GM18507 (cell line): Measurements from ENCODE around the gene SEMA5A.

ENCODE experiments used
- DNase-seq: peaks from one replicate; pipeline ENCODE4 v3.0.0; 2011; ENCODE audit warnings: low read depth; ENCODE audit not compliant: insufficient read length; ENCODE audit errors: extremely low spot score
- FAIRE-seq: peaks from 2 replicates; lab custom pipeline; 2011; peaks lifted over from hg19 to GRCh38; lab: Jason Lieb, UNC

SEMA5A gene

GRCh38 chr5:9483243-9483642 is 62.6 kb downstream of the SEMA5A start:
- FAIRE-seq (no peak), DNase-seq (no peak)

- FAIRE-seq (no peak), DNase-seq (no peak)
Measured at GRCh38 chr5:9482381-9482780, 63.5 kb downstream of the SEMA5A start.

- FAIRE-seq, result no peak
Measured at GRCh38 chr5:9480499-9480898, 65.4 kb downstream of the SEMA5A start.

GRCh38 chr5:9479990-9480389 is 65.9 kb downstream of the SEMA5A start:
- FAIRE-seq, result no peak
- no peak for DNase-seq

More at GRCh38 chr5:9480499-9480898, 65.4 kb downstream of the SEMA5A start:
- DNase-seq, result no peak

GRCh38 chr5:9479361-9479760 is 66.5 kb downstream of the SEMA5A start:
- DNase-seq, result no peak
- no peak for FAIRE-seq

- FAIRE-seq, result no peak
- no peak for DNase-seq
Measured at GRCh38 chr5:9477537-9477936, 68.3 kb downstream of the SEMA5A start.

- no peak for DNase-seq
- FAIRE-seq, result no peak
Measured at GRCh38 chr5:9474219-9475002, 71.5 kb downstream of the SEMA5A start.

GRCh38 chr5:9473624-9474023 is 72.3 kb downstream of the SEMA5A start:
- FAIRE-seq (no peak), DNase-seq (no peak)

GRCh38 chr5:9470410-9470809 is 75.5 kb downstream of the SEMA5A start:
- no peak for DNase-seq
- no peak for FAIRE-seq

GRCh38 chr5:9468060-9468388 is 77.9 kb downstream of the SEMA5A start:
- DNase-seq (no peak), FAIRE-seq (no peak)

- no peak for DNase-seq
- no peak for FAIRE-seq
Measured at GRCh38 chr5:9467199-9468059, 78.4 kb downstream of the SEMA5A start.

GRCh38 chr5:9466697-9467096 is 79.2 kb downstream of the SEMA5A start:
- no peak for FAIRE-seq
- no peak for DNase-seq

- DNase-seq (no peak), FAIRE-seq (no peak)
Measured at GRCh38 chr5:9464478-9464877, 81.4 kb downstream of the SEMA5A start.

GRCh38 chr5:9462109-9462508 is 83.8 kb downstream of the SEMA5A start:
- FAIRE-seq (no peak), DNase-seq (no peak)

GRCh38 chr5:9460885-9461645 is 84.8 kb downstream of the SEMA5A start:
- FAIRE-seq (no peak), DNase-seq (no peak)

- DNase-seq (no peak), FAIRE-seq (no peak)
Measured at GRCh38 chr5:9456435-9457042, 89.3 kb downstream of the SEMA5A start.

GRCh38 chr5:9455826-9456434 is 89.9 kb downstream of the SEMA5A start:
- DNase-seq (no peak), FAIRE-seq (no peak)

- FAIRE-seq (no peak), DNase-seq (no peak)
Measured at GRCh38 chr5:9454491-9454890, 91.4 kb downstream of the SEMA5A start.

- no peak for DNase-seq
- FAIRE-seq, result no peak
Measured at GRCh38 chr5:9454012-9454481, 91.8 kb downstream of the SEMA5A start.
